Measurements from ENCODE around the gene PLCB2. TPM values are rescaled to one million over a fixed set of nuclear protein-coding genes. Genes with fewer than 3 reads are reported as not detected.
A peak's percentile ranks its signal among the peaks of the same experiment; 100 is the strongest.

The PLCB2 gene
- total and polyA plus RNA-seq, 9 of the 15 experiments (the other 6 are each of a cell fraction or from before 2014, with no cell fraction given) = 0.37 to 12.3 (median 8.0) TPM

DNA sequence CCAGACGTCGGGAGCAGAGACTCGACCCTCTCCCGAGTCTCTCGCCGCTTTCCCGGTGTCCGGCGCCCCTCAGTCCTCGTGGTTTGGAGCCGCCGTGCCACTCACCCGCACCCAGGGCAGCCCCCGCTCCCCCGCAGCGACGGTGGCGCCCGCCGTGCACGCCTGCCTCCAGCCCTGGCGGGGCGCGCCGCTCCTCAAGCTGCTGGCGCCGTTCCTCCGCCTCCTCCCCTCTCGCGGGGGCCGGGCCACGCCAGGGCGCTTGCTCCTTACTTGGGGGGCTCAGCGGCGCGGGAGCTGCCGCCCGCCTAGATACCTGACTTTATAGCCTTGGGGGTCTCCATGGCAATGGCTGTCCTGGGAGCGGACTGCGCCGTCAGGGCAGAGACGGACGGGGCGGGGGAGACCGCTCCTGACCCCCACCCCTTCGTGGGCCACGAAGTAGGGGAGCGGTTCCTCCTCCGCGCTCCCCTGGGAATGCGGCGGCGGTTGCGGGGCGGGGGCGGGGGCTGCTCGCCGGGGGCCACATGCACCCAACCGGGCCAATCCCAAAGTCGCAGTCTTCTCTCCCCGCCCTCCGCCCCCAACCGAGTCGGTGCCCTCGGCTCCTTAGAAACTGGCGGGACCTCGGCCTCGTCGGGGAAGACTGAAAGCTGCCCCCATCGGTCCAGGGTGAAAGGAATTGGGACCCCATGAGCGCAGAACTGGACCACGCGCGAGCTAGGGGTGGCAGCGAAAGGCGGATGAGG, 24.7 kb downstream of the PLCB2 start, which contains the start of gene ANKRD63 (continued):
- TF ChIP-seq RB1 (IDR thresholded peaks at IDR 0.05; ENCODE audit: low read depth) = 0 out of 2 replicates have a peak, but pooled peaks have one; percentile 7
- TF ChIP-seq CBX3 (IDR thresholded peaks at IDR 0.05; ENCODE audit: borderline replicate concordance in 1 of 2, low read length in 2 of 2) = no peak
- no peak for TF ChIP-seq ZNF311 (CRISPR knock-in tag; IDR thresholded peaks at IDR 0.05)
- no peak for TF ChIP-seq E2F1 (CRISPR knock-in tag; IDR thresholded peaks at IDR 0.05)
- TF ChIP-seq ELF2 (CRISPR knock-in tag; IDR thresholded peaks at IDR 0.05) = no peak
- TF ChIP-seq DMBX1 (CRISPR knock-in tag; IDR thresholded peaks at IDR 0.05; ENCODE audit: borderline replicate concordance) = no peak
- TF ChIP-seq CTCFL (IDR thresholded peaks at IDR 0.05; ENCODE audit: borderline replicate concordance, insufficient read depth, low read depth, low read length, poor library complexity, severe bottlenecking) = no peak
- peak; percentile 4; the same call in 1 of the 2 replicates for TF ChIP-seq ZBTB7A (IDR thresholded peaks at IDR 0.05; ENCODE audit: borderline replicate concordance, control insufficient read depth, low read depth, low read length)
- TF ChIP-seq ZNF408 (CRISPR knock-in tag; IDR thresholded peaks at IDR 0.05; ENCODE audit: low read depth) = no peak
- TF ChIP-seq PML (IDR thresholded peaks at IDR 0.05; ENCODE audit: low read length) = no peak
- TF ChIP-seq RCOR1 (IDR thresholded peaks at IDR 0.05; ENCODE audit: borderline replicate concordance in 1 of 2, low read depth in 2 of 2, low read length in 2 of 2) = no peak
- TF ChIP-seq NCOA4 (IDR thresholded peaks at IDR 0.05; ENCODE audit: partially characterized antibody) = no peak
- no peak for TF ChIP-seq NRF1 (conservative IDR thresholded peaks at IDR 0.05 in 1 of 2, IDR thresholded peaks at IDR 0.05 in 1 of 2)
- 0 out of 2 replicates have a peak, but pooled peaks have one; percentile 6 for TF ChIP-seq PHF8 (IDR thresholded peaks at IDR 0.05; ENCODE audit: borderline replicate concordance, low read length)
- TF ChIP-seq, protein P1, sequence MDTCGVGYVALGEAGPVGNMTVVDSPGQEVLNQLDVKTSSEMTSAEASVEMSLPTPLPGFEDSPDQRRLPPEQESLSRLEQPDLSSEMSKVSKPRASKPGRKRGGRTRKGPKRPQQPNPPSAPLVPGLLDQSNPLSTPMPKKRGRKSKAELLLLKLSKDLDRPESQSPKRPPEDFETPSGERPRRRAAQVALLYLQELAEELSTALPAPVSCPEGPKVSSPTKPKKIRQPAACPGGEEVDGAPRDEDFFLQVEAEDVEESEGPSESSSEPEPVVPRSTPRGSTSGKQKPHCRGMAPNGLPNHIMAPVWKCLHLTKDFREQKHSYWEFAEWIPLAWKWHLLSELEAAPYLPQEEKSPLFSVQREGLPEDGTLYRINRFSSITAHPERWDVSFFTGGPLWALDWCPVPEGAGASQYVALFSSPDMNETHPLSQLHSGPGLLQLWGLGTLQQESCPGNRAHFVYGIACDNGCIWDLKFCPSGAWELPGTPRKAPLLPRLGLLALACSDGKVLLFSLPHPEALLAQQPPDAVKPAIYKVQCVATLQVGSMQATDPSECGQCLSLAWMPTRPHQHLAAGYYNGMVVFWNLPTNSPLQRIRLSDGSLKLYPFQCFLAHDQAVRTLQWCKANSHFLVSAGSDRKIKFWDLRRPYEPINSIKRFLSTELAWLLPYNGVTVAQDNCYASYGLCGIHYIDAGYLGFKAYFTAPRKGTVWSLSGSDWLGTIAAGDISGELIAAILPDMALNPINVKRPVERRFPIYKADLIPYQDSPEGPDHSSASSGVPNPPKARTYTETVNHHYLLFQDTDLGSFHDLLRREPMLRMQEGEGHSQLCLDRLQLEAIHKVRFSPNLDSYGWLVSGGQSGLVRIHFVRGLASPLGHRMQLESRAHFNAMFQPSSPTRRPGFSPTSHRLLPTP (IDR thresholded peaks at IDR 0.05; ENCODE audit: borderline replicate concordance, extremely low read depth, insufficient read length) = no peak
- TF ChIP-seq ZNF830 (CRISPR knock-in tag; IDR thresholded peaks at IDR 0.05) = no peak
- TF ChIP-seq PCBP1 (IDR thresholded peaks at IDR 0.05; ENCODE audit: low read depth, low read length, poor library complexity, severe bottlenecking) = no peak
- no peak for TF ChIP-seq CBFA2T3 (IDR thresholded peaks at IDR 0.05)
- TF ChIP-seq RBBP5 (IDR thresholded peaks at IDR 0.05; ENCODE audit: borderline replicate concordance, insufficient read depth, low read length, poor library complexity, severe bottlenecking) = peak; percentile 20
- no peak for TF ChIP-seq ZC3H11A (IDR thresholded peaks at IDR 0.05; ENCODE audit: low read depth, low read length)
- TF ChIP-seq ZC3H4 (CRISPR knock-in tag; IDR thresholded peaks at IDR 0.05; ENCODE audit: borderline replicate concordance) = no peak
- no peak for TF ChIP-seq CAMTA2 (CRISPR knock-in tag; conservative IDR thresholded peaks at IDR 0.05)
